Measurements from ENCODE around the gene PTPN21. TPM values are rescaled to one million over a fixed set of nuclear protein-coding genes. Genes with fewer than 3 reads are reported as not detected.

Gene PTPN21
- total RNA-seq (2014; rRNA removed; shearing (Covaris generic)): 3.5 and 6.1 TPM in 2 replicates

- Histone ChIP-seq H3K36me3 (replicated peaks; ENCODE audit: control insufficient read depth, insufficient read depth, low read length) (no peaks in the 10 kb centered on the region), H3K27me3 (ENCODE audit: control insufficient read depth, insufficient read depth, low read length) (peaks cover 11% of the 10 kb centered on the region; the same call in 1 of the 2 replicates), H3K4me3 (ENCODE audit: insufficient read depth, low read depth, low read length) (peak within 1 kb of the TSS; percentile 66)
- DNase-seq: peak; percentile 97
These were observed at the start of gene PTPN21 for GRCh38 chr14:88554457-88555286. TSS of gene PTPN21 (minus strand) at chr14:88555007. CDS start at chr14:88550417, 4,590 bp downstream.

- H3K4me3 ChIP-seq (ENCODE audit: insufficient read depth, low read depth, low read length): no peak overlapping the region
- H3K36me3 ChIP-seq (replicated peaks; ENCODE audit: control insufficient read depth, insufficient read depth, low read length): peaks cover 26% of the 10 kb centered on the region
- DNase-seq: no peak
- H3K27me3 ChIP-seq (ENCODE audit: control insufficient read depth, insufficient read depth, low read length): no peaks in the 10 kb centered on the region
These were observed 49.4 kb upstream of the PTPN21 start for GRCh38 chr14:88604212-88604611.

GRCh38 chr14:88599761-88600439, 45.1 kb upstream of the PTPN21 start:
- Histone ChIP-seq H3K36me3 (replicated peaks; ENCODE audit: control insufficient read depth, insufficient read depth, low read length) (peaks cover 30% of the 10 kb centered on the region), H3K4me3 (ENCODE audit: insufficient read depth, low read depth, low read length) (no peak overlapping the region), H3K27me3 (ENCODE audit: control insufficient read depth, insufficient read depth, low read length) (no peaks in the 10 kb centered on the region)
- no peak for DNase-seq

- no peak overlapping the region for H3K4me3 ChIP-seq (ENCODE audit: insufficient read depth, low read depth, low read length)
- no peaks in the 10 kb centered on the region for H3K27me3 ChIP-seq (ENCODE audit: control insufficient read depth, insufficient read depth, low read length)
- DNase-seq: no peak
- peaks cover 30% of the 10 kb centered on the region for H3K36me3 ChIP-seq (replicated peaks; ENCODE audit: control insufficient read depth, insufficient read depth, low read length)
These were observed 44.5 kb upstream of the PTPN21 start for GRCh38 chr14:88599326-88599725.

- H3K4me3 ChIP-seq (ENCODE audit: insufficient read depth, low read depth, low read length): no peak overlapping the region
- DNase-seq: no peak
- H3K27me3 ChIP-seq (ENCODE audit: control insufficient read depth, insufficient read depth, low read length): no peaks in the 10 kb centered on the region
- peaks cover 30% of the 10 kb centered on the region for H3K36me3 ChIP-seq (replicated peaks; ENCODE audit: control insufficient read depth, insufficient read depth, low read length)
These were observed 43.4 kb upstream of the PTPN21 start for GRCh38 chr14:88598097-88598675.

- Histone ChIP-seq H3K36me3 (replicated peaks; ENCODE audit: control insufficient read depth, insufficient read depth, low read length) (peaks cover 25% of the 10 kb centered on the region), H3K27me3 (ENCODE audit: control insufficient read depth, insufficient read depth, low read length) (no peaks in the 10 kb centered on the region), H3K4me3 (ENCODE audit: insufficient read depth, low read depth, low read length) (no peak overlapping the region)
- DNase-seq: no peak
These were observed 42.8 kb upstream of the PTPN21 start for GRCh38 chr14:88597601-88598000.

- peaks cover 25% of the 10 kb centered on the region for H3K36me3 ChIP-seq (replicated peaks; ENCODE audit: control insufficient read depth, insufficient read depth, low read length)
- no peaks in the 10 kb centered on the region for H3K27me3 ChIP-seq (ENCODE audit: control insufficient read depth, insufficient read depth, low read length)
- DNase-seq: no peak
- no peak overlapping the region for H3K4me3 ChIP-seq (ENCODE audit: insufficient read depth, low read depth, low read length)
These were observed 42.2 kb upstream of the PTPN21 start for GRCh38 chr14:88597038-88597437.

- DNase-seq: no peak
- no peak overlapping the region for H3K4me3 ChIP-seq (ENCODE audit: insufficient read depth, low read depth, low read length)
- no peaks in the 10 kb centered on the region for H3K27me3 ChIP-seq (ENCODE audit: control insufficient read depth, insufficient read depth, low read length)
- peaks cover 12% of the 10 kb centered on the region for H3K36me3 ChIP-seq (replicated peaks; ENCODE audit: control insufficient read depth, insufficient read depth, low read length)
These were observed 37.2 kb upstream of the PTPN21 start for GRCh38 chr14:88592031-88592430.

GRCh38 chr14:88590173-88590572, 35.4 kb upstream of the PTPN21 start:
- H3K36me3 ChIP-seq (replicated peaks; ENCODE audit: control insufficient read depth, insufficient read depth, low read length): peaks cover 9% of the 10 kb centered on the region
- H3K27me3 ChIP-seq (ENCODE audit: control insufficient read depth, insufficient read depth, low read length): no peaks in the 10 kb centered on the region
- no peak for DNase-seq
- no peak overlapping the region for H3K4me3 ChIP-seq (ENCODE audit: insufficient read depth, low read depth, low read length)

GRCh38 chr14:88588081-88588480, 33.3 kb upstream of the PTPN21 start:
- no peaks in the 10 kb centered on the region for H3K27me3 ChIP-seq (ENCODE audit: control insufficient read depth, insufficient read depth, low read length)
- H3K4me3 ChIP-seq (ENCODE audit: insufficient read depth, low read depth, low read length): no peak overlapping the region
- H3K36me3 ChIP-seq (replicated peaks; ENCODE audit: control insufficient read depth, insufficient read depth, low read length): peaks cover 9% of the 10 kb centered on the region
- DNase-seq: no peak

- Histone ChIP-seq H3K4me3 (ENCODE audit: insufficient read depth, low read depth, low read length) (no peak overlapping the region), H3K36me3 (replicated peaks; ENCODE audit: control insufficient read depth, insufficient read depth, low read length) (peaks cover 9% of the 10 kb centered on the region), H3K27me3 (ENCODE audit: control insufficient read depth, insufficient read depth, low read length) (no peaks in the 10 kb centered on the region)
- no peak for DNase-seq
These were observed 29.6 kb upstream of the PTPN21 start for GRCh38 chr14:88584451-88584850.

- peaks cover 35% of the 10 kb centered on the region for H3K36me3 ChIP-seq (replicated peaks; ENCODE audit: control insufficient read depth, insufficient read depth, low read length)
- DNase-seq: no peak
These were observed 21.4 kb upstream of the PTPN21 start for GRCh38 chr14:88576222-88576621.

GRCh38 chr14:88572117-88572516, 17.3 kb upstream of the PTPN21 start:
- DNase-seq: no peak
- Histone ChIP-seq H3K27me3 (ENCODE audit: control insufficient read depth, insufficient read depth, low read length) (no peaks in the 10 kb centered on the region), H3K36me3 (replicated peaks; ENCODE audit: control insufficient read depth, insufficient read depth, low read length) (peaks cover 31% of the 10 kb centered on the region), H3K4me3 (ENCODE audit: insufficient read depth, low read depth, low read length) (no peak overlapping the region)

More at GRCh38 chr14:88576222-88576621, 21.4 kb upstream of the PTPN21 start:
- Histone ChIP-seq H3K27me3 (ENCODE audit: control insufficient read depth, insufficient read depth, low read length) (no peaks in the 10 kb centered on the region), H3K4me3 (ENCODE audit: insufficient read depth, low read depth, low read length) (no peak overlapping the region)

- peaks cover 25% of the 10 kb centered on the region for H3K36me3 ChIP-seq (replicated peaks; ENCODE audit: control insufficient read depth, insufficient read depth, low read length)
- no peaks in the 10 kb centered on the region for H3K27me3 ChIP-seq (ENCODE audit: control insufficient read depth, insufficient read depth, low read length)
- H3K4me3 ChIP-seq (ENCODE audit: insufficient read depth, low read depth, low read length): no peak overlapping the region
- no peak for DNase-seq
These were observed 13.4 kb upstream of the PTPN21 start for GRCh38 chr14:88568196-88568595.

- DNase-seq: no peak
- Histone ChIP-seq H3K4me3 (ENCODE audit: insufficient read depth, low read depth, low read length) (no peak overlapping the region), H3K36me3 (replicated peaks; ENCODE audit: control insufficient read depth, insufficient read depth, low read length) (peaks cover 15% of the 10 kb centered on the region), H3K27me3 (ENCODE audit: control insufficient read depth, insufficient read depth, low read length) (no peaks in the 10 kb centered on the region)
These were observed 10.6 kb upstream of the PTPN21 start for GRCh38 chr14:88565427-88565826.
